HG03135 (cell line): ENCODE data around the gene SULT1A2.
A peak's percentile ranks its signal among the peaks of the same experiment; 100 is the strongest.
"Not testable (repeated sequence)": the region's sequence is repeated elsewhere in the genome, so short reads cannot be mapped to it uniquely, and the experiment has no call there.

ENCODE experiments used
- ATAC-seq: cut with Tn5 transposase; IDR thresholded peaks from one replicate; pipeline ENCODE4 v1.9.1; 2021; ENCODE audit warnings: mild to moderate bottlenecking, moderate library complexity; ENCODE audit not compliant: unreplicated experiment

SULT1A2 gene

GRCh38 chr16:28596840-28597691 is at the start of gene SULT1A2:
Gene SULT1A2, minus strand, starts transcription at chr16:28597050. Its CDS starts 1,120 bp downstream, at chr16:28595930.
- ATAC-seq, result no peak

- not testable (repeated sequence) for ATAC-seq
Measured at GRCh38 chr16:28639959-28640358, 43.1 kb upstream of the SULT1A2 start.

DNA sequence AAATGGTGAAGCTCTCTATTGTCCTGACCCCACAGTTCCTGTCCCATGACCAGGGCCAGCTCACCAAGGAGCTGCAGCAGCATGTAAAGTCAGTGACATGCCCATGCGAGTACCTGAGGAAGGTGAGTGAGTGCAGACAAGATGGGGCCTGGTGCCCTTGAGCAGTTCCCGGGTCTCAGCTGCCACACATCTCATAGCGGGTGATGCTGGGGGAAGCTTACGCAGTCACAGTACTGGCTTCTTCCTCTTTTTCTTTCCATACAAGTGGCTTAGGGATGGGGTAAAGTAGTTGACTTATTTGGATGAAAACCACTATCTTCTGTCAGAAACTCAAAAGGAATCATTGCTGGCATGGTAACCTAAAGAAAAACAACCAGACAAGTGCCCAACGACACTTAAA is 41.5 kb upstream of the SULT1A2 start:
- not testable (repeated sequence) for ATAC-seq

DNA sequence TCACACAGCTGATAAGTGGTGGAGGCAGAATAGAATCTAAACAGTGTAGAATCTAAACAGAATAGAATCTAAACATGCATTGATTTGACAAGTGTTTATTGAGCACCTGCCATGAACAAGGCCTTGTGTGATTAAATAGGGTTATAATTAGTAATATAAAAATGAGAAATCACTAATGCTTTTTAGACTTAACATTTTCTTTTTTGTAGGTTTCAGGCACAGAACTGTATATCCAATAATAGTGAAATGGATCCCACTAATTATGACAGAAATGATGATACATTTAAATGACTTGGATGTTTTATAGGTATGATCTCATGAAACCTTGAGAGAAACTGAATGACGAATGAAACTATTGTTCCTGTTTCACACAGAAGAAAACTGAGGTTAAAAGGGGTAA is 40.9 kb upstream of the SULT1A2 start, which contains the start of gene NPIPB8:
TSS of gene NPIPB8 (plus strand) at position 301 of the 400 bp plus-strand sequence. CDS start 296 bp downstream, outside the sequence.
- not testable (repeated sequence) for ATAC-seq

DNA sequence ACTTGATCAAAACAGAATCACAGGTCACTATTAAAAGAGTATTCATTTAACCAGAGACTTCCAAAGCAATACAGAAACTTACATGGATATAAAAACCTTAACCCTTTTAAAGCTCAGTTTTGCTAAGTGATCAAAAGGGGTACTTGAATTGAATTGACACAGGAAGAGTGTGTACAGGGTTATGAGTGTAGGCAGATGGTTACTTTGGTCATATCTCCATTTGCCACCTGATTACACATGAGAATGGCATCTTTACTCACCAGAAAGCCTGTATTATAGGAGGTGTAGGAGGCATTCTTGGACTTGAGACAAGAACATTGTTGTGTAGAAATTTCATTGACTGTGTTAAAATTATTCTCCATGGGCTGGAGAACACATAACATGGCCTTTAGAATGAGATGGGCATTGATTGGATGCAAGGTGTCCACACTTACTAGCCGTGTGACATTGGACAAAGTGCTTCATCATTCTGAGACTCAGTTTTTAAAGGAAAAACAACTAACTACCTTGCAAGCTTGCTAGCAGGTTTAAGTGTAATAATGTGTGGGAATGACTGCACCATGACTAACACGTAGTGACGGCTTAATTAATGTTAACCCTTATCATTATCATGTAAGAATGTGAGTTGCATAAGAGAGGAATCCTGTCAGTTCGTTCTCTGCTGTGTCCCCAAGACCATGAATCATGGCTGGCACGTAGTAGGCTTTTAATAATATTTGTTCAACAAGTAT is 39.4 kb upstream of the SULT1A2 start:
- not testable (repeated sequence) for ATAC-seq

DNA sequence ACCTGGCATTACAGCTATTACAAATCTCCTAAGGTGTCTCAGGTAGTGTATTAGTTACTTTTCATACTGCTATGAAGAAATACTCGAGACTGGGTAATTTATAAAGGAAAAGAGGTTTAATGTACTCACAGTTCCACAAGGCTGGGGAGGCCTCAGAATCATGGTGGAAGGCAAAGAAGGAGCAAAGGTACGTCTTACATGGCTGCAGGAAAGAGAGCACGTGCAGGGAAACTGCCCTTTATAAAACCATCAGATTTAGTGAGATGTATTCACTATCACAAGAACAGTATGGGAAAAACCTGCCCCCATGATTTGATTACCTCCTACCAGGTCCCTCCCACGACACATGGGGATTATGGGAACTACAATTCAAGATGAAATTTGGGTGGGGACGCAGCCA is 34.1 kb upstream of the SULT1A2 start:
- ATAC-seq, result not testable (repeated sequence)

DNA sequence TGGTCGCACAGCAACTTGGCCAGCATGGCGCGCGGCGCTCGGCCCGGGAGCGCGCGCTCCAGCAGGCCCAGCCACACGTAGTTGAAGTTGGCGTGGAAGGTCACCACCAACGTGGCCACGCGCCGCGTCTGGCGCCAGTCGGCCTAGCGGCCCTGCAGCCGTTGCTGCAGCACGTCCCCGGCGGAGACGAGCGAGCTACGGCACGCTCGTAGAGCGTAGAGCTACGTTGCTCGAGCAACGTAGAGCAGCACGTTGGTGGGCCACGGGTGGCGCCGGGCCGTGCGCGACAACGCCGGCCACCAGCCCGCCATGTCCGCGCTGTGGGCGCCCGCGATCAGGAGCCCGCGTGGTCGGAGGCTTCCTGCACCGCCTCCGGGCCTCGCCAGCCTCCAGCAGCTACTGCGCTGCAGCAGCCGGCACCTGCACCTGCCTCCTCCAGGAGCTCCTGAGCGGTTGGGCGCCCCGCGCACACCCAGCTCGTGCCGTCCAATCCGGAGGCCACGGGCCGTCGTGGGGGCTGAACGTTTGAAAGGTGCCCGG is 26.4 kb upstream of the SULT1A2 start:
- no peak for ATAC-seq

GRCh38 chr16:28622532-28623171 is 25.8 kb upstream of the SULT1A2 start:
- not testable (repeated sequence) for ATAC-seq

GRCh38 chr16:28621481-28622155 is 24.8 kb upstream of the SULT1A2 start:
- no peak for ATAC-seq

DNA sequence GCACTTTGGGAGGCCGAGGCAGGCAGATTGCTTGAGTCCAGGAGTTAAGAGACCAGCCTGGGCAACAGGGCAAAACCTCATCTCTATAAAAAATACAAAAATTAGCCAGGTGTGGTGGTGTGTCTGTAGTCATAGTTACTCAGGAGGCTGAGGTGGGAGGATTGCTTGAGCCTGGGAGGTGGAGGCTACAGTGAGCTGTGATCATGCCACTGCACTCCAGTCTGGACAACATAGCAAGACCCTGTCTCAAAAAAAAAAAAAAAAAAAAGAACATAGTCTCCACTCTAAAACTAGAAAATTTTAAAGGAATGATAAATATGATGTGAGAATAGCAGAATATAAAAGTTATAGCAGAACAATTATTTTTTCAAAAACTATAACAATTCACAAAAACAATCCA is 23.5 kb upstream of the SULT1A2 start:
- not testable (repeated sequence) for ATAC-seq

- ATAC-seq, result no peak
Measured at GRCh38 chr16:28617874-28618273, 21.0 kb upstream of the SULT1A2 start.

DNA sequence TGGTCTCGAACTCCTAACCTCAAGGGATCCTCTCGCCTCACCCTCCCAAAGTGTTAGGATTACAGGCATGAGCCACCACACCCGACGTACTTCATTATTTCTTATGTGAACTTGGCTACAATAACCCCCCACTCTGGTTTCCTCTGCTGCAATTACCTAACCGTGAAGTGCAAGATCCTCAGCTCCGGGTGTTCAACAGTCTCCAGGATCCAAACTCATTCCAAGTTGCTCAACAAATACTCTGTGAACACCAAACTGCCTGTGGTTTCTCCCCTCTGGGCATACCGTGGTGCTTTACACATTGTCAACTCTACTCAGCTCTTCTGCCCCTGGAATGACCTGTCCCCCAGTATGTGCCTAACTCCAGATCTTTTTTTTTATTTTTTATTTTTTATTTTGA is 19.8 kb upstream of the SULT1A2 start:
- no peak for ATAC-seq

GRCh38 chr16:28616224-28616577 is 19.4 kb upstream of the SULT1A2 start:
- ATAC-seq, result not testable (repeated sequence)

GRCh38 chr16:28615486-28616223 is 18.8 kb upstream of the SULT1A2 start:
- not testable (repeated sequence) for ATAC-seq

DNA sequence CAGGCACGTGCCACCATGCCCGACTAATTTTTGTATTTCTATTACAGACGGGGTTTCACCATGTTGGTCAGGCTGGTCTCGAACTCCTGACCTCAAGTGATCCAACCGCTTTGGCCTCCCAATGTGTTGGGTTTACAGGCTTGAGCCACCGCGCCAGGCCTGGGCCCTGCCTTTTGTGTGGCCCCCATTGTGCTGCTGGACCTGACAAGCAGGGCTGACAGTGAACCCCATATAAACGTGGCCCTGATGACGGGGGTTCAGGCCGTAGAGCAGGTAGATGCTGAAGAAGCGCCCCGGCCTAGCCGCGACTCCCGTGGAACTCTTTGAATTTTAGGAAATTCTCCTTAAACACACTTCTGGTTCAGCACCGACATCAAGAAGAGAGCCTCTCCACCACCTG is 17.7 kb upstream of the SULT1A2 start:
- ATAC-seq, result not testable (repeated sequence)

- ATAC-seq, result not testable (repeated sequence)
Measured at GRCh38 chr16:28613912-28614311, 17.1 kb upstream of the SULT1A2 start.

DNA sequence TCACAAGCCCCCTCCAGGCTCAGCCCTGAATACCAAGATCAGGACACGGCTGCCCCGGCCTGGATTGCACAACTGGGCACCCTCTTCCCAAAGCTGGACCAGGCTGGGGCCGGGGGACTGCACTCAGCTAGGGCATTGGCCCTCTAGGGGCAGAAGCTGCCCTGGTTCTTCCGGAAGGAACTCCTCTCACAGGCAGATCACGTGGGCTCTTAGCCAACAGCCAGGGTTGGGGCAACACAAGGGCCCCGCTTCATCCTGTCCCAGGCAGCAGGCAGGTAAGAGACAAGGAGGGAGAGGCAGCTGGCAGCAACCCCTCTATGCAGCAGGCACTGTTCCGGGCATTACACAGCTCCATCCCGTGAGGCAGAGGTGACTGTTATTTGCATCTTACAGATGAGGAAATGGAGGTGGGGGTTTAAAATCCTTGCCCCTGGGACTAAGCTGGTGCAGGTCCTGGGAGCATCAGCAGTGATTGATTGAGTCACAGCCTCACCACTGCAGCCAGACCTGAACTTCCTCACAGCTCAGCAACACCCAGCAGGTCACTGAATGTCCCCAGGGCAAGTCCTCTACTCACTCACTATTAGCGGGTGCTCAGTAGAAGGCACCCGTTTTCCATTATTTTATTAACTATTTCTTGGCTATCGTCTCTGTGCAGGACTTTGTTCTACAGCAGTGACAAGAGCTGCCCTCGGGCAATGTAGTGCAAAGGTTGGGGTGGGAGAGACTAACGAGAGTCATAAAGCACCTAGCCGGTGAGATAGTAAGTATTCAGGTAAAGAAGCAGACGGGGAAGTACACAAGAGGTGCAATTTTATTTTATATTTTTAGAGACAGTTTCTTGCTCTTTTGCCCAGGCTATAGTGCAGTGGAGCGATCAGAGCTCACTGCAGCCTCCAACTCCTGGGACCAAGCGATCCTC is 15.8 kb upstream of the SULT1A2 start:
- peak; percentile 64 for ATAC-seq

DNA sequence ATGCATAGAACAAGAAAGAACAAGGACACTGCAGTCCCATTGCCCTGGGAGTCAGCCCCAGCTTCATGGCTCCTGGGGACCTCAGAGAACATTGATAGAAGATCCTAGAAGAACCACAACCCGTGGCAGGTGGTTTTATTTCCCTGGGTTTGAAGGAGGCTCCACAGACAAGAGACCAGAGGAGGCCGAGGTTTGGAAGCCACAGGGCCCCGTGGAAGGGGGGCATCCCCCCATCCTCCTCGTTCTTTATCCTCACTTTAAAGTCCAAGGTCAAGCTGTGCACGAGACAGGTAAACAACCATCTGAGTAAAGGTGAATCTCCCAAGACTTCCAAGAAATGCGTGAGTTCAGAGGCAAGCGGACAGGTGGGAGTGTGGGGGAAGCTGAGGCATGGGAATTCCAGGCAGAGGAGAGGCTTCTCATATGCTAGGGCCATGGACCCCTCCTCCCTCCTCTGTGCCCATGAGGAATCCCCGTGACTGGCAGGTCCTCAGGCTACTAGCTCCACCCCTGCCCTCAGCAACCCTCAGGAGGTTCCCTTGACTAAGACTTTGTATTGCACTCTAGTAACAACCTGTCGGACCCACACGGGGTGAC is 13.8 kb upstream of the SULT1A2 start:
- no peak for ATAC-seq
